GM12892 (cell line): ENCODE data around the gene PLEKHG5.

Source experiments
- POLR2A ChIP-seq: IDR thresholded peaks from 2 replicates; pipeline ENCODE4 v1.6.1; 2011; ENCODE audit warnings: low read depth, low read length, control low read depth
- POLR2AphosphoS5 ChIP-seq: IDR thresholded peaks from 2 replicates; pipeline ENCODE4 v1.6.1; 2011; ENCODE audit warnings: low read depth, low read length, control low read depth
- TAF1 ChIP-seq: IDR thresholded peaks from 2 replicates; pipeline ENCODE4 v1.6.1; 2011; ENCODE audit warnings: low read depth, mild to moderate bottlenecking, control low read depth, low read length, borderline replicate concordance

DNA sequence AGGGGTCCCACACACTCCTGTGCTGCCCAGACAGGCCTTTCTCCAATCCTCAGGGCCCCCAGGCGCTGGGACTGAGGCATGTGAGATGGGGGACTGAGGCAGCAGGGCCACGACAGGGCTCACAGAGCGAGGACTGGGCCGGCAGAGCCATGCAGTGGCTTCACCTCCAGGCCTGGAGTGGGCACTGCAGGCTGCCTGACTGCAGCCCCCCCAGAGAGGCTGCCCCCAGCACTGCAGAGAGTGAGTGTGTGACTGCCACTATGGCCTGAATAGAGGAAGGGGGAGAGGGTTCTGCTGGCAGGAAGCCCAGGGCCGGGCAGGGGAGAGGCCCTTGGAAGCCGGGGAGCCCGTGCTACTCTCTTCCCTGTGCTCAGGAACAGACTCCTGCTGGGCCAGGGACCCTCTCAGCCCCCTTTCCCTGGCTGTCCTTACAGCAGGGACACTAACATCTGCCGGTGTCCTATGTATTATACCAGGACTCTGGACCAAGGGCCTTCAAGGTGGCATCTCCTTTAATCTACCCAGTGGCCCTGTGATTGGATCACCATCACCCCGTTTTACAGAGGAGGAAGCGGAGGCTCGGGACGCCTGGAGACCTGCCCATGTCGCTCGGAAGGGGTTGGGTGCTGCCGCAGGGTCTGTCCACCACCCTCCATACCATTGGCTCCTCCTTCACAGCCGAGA lies 20.2 kb upstream of the PLEKHG5 start:
- TF ChIP-seq POLR2AphosphoS5 (no peak), POLR2A (no peak), TAF1 (no peak)
